GM19035 (cell line): ENCODE results near the gene RACK1.

Source experiments
- ATAC-seq: cut with Tn5 transposase; IDR thresholded peaks from one replicate; pipeline ENCODE4 v1.9.1; 2021; ENCODE audit not compliant: unreplicated experiment

RACK1 gene

GRCh38 chr5:181259974-181260719 is 16.4 kb upstream of the RACK1 start:
- no peak for ATAC-seq

- no peak for ATAC-seq
These were observed 15.6 kb upstream of the RACK1 start for GRCh38 chr5:181259283-181259682.

GRCh38 chr5:181258576-181258975 is 14.9 kb upstream of the RACK1 start:
- ATAC-seq, result no peak

GRCh38 chr5:181255836-181256578 is 12.3 kb upstream of the RACK1 start:
- no peak for ATAC-seq

GRCh38 chr5:181255276-181255675 is 11.6 kb upstream of the RACK1 start:
- no peak for ATAC-seq

GRCh38 chr5:181248277-181248676 is 4.6 kb upstream of the RACK1 start:
- ATAC-seq, result no peak

GRCh38 chr5:181246276-181247049 is 2.8 kb upstream of the RACK1 start:
- peak; percentile 39 for ATAC-seq

GRCh38 chr5:181245427-181246275 is 1.9 kb upstream of the RACK1 start:
- ATAC-seq, result peak; percentile 1

GRCh38 chr5:181243018-181243563 is 615 bp downstream of the RACK1 start:
- ATAC-seq, result peak; percentile 1

GRCh38 chr5:181242031-181242451 is 1.7 kb downstream of the RACK1 start:
- no peak for ATAC-seq

- no peak for ATAC-seq
These were observed 2.2 kb downstream of the RACK1 start for GRCh38 chr5:181241393-181241975.

GRCh38 chr5:181239062-181239663 is 4.5 kb downstream of the RACK1 start:
- ATAC-seq, result no peak

GRCh38 chr5:181237729-181238385 is 5.8 kb downstream of the RACK1 start:
- no peak for ATAC-seq

GRCh38 chr5:181236954-181237641 is 6.6 kb downstream of the RACK1 start:
- ATAC-seq, result no peak

GRCh38 chr5:181236471-181236870 is 7.2 kb downstream of the RACK1 start:
- no peak for ATAC-seq

- ATAC-seq, result no peak
These were observed 7.9 kb downstream of the RACK1 start for GRCh38 chr5:181235689-181236366.

GRCh38 chr5:181235323-181235688 is 8.4 kb downstream of the RACK1 start:
- ATAC-seq, result no peak
